SK-N-SH treated with all-trans-retinoic acid at 6 μM for 48 hours (cell line): Measurements from ENCODE around the gene EDEM1.

Source experiments
- ATAC-seq: fragments of 200-7000 bp; cut with Tn5 transposase; 3 replicates; pipeline ENCODE4 v1.9.1; 2020; ENCODE audit warnings: mild to moderate bottlenecking, moderate library complexity
- ARNTL ChIP-seq: fragments of 450-650 bp; formaldehyde crosslinking; IDR thresholded peaks from 2 replicates; pipeline ENCODE4 v1.5.0; 2020; ENCODE audit warnings: low read depth, mild to moderate bottlenecking, moderate library complexity, borderline replicate concordance
- BACH2 ChIP-seq: fragments of 250-450 bp; sonication (Bioruptor Pico); IDR thresholded peaks from 2 replicates; pipeline ENCODE4 v1.9.0; 2021; ENCODE audit warnings: mild to moderate bottlenecking, borderline replicate concordance
- CSDC2 ChIP-seq: fragments of 250-450 bp; sonication (Bioruptor Pico); IDR thresholded peaks from 2 replicates; pipeline ENCODE4 v1.5.0; 2020; ENCODE audit warnings: mild to moderate bottlenecking, moderate library complexity
- ESRRG ChIP-seq: fragments of 250-450 bp; sonication (Bioruptor Pico); IDR thresholded peaks from 2 replicates; pipeline ENCODE4 v1.6.1; 2021; ENCODE audit warnings: mild to moderate bottlenecking
- GLIS3 ChIP-seq: fragments of 250-450 bp; sonication (Bioruptor Pico); IDR thresholded peaks from 2 replicates; pipeline ENCODE4 v1.5.0; 2020; ENCODE audit warnings: mild to moderate bottlenecking, moderate library complexity
- OSR1 ChIP-seq: fragments of 250-450 bp; sonication (Bioruptor Pico); IDR thresholded peaks from 2 replicates; pipeline ENCODE4 v1.8.0; 2022; ENCODE audit warnings: moderate library complexity, mild to moderate bottlenecking, inconsistent platforms
- RARB ChIP-seq: fragments of 250-450 bp; sonication (Bioruptor Pico); IDR thresholded peaks from 2 replicates; pipeline ENCODE4 v1.8.0; 2021; ENCODE audit warnings: mild to moderate bottlenecking, moderate library complexity
- SNAI2 ChIP-seq: fragments of 250-450 bp; sonication (Bioruptor Pico); IDR thresholded peaks from 2 replicates; pipeline ENCODE4 v1.5.0; 2020; ENCODE audit warnings: mild to moderate bottlenecking, moderate library complexity
- TCF4 ChIP-seq: fragments of 250-450 bp; sonication (Bioruptor Pico); IDR thresholded peaks from 2 replicates; pipeline ENCODE4 v1.8.0; 2021; ENCODE audit warnings: mild to moderate bottlenecking, moderate library complexity, borderline replicate concordance
- TOX ChIP-seq: fragments of 250-450 bp; sonication (Bioruptor Pico); IDR thresholded peaks from 2 replicates; pipeline ENCODE4 v1.8.0; 2021; ENCODE audit warnings: mild to moderate bottlenecking, moderate library complexity, borderline replicate concordance
- ZC3H10 ChIP-seq: fragments of 250-450 bp; sonication (Bioruptor Pico); IDR thresholded peaks from 2 replicates; pipeline ENCODE4 v1.5.1; 2021; ENCODE audit warnings: mild to moderate bottlenecking, moderate library complexity
- ZFP3 ChIP-seq: fragments of 250-450 bp; sonication (Bioruptor Pico); IDR thresholded peaks from 2 replicates; pipeline ENCODE4 v1.5.0; 2020; ENCODE audit warnings: mild to moderate bottlenecking, moderate library complexity
- ZFP30 ChIP-seq: fragments of 450-650 bp; formaldehyde crosslinking; IDR thresholded peaks from 2 replicates; pipeline ENCODE4 v1.5.0; 2022; ENCODE audit warnings: mild to moderate bottlenecking, moderate library complexity
- ZNF565 ChIP-seq: fragments of 450-650 bp; formaldehyde crosslinking; conservative IDR thresholded peaks from 2 replicates; pipeline ENCODE4 v1.5.0; 2020; ENCODE audit warnings: low read depth, mild to moderate bottlenecking, moderate library complexity
- ZNF70 ChIP-seq: fragments of 450-650 bp; formaldehyde crosslinking; IDR thresholded peaks from 2 replicates; pipeline ENCODE4 v1.5.0; 2020; ENCODE audit warnings: mild to moderate bottlenecking, moderate library complexity
- ZNF8 ChIP-seq: fragments of 450-650 bp; formaldehyde crosslinking; IDR thresholded peaks from 2 replicates; pipeline ENCODE4 v1.5.0; 2020; ENCODE audit warnings: mild to moderate bottlenecking, moderate library complexity
- TF ChIP-seq, protein P1 (sequence below): fragments of 250-450 bp; sonication (Bioruptor Pico); IDR thresholded peaks from 2 replicates; pipeline ENCODE4 v1.8.0; 2021; ENCODE audit warnings: low read depth, mild to moderate bottlenecking, moderate library complexity, borderline replicate concordance
- TF ChIP-seq, protein P2 (sequence below): fragments of 250-450 bp; sonication (Bioruptor Pico); IDR thresholded peaks from 2 replicates; pipeline ENCODE4 v1.5.0; 2020; ENCODE audit warnings: mild to moderate bottlenecking, moderate library complexity
- TF ChIP-seq, protein P3 (sequence below): fragments of 250-450 bp; sonication (Bioruptor Pico); IDR thresholded peaks from 2 replicates; pipeline ENCODE4 v1.5.1; 2020; ENCODE audit warnings: low read depth, mild to moderate bottlenecking, moderate library complexity
- TF ChIP-seq, protein P4 (sequence below): fragments of 250-450 bp; sonication (Bioruptor Pico); IDR thresholded peaks from 2 replicates; pipeline ENCODE4 v1.5.1; 2021; ENCODE audit warnings: mild to moderate bottlenecking, moderate library complexity

The EDEM1 gene

DNA sequence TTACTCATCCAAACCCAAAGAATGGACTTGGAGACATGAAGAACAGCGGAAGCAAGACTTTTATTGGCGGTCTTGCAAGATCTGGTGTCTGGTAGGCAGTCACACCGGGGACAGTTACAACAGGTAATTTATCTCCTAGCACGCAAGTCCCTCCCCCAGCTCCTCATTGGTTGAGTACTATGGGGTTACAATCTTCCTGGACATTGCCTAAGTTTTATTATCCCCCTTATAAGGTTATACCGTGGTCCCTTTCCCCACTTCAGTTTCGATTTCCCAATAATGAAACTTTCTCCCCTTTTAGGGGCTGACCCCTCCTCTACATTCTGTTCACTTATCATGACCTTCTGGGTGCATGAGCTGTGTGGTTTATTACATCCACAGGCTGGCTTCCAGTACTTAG is 46.7 kb upstream of the EDEM1 start:
- ATAC-seq = no peak
- TF ChIP-seq, protein P1, sequence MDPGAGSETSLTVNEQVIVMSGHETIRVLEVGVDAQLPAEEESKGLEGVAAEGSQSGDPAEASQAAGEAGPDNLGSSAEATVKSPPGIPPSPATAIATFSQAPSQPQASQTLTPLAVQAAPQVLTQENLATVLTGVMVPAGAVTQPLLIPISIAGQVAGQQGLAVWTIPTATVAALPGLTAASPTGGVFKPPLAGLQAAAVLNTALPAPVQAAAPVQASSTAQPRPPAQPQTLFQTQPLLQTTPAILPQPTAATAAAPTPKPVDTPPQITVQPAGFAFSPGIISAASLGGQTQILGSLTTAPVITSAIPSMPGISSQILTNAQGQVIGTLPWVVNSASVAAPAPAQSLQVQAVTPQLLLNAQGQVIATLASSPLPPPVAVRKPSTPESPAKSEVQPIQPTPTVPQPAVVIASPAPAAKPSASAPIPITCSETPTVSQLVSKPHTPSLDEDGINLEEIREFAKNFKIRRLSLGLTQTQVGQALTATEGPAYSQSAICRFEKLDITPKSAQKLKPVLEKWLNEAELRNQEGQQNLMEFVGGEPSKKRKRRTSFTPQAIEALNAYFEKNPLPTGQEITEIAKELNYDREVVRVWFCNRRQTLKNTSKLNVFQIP (CRISPR knock-in tag) = no peak
- TF ChIP-seq BACH2 = no peak
- TF ChIP-seq, protein P2, sequence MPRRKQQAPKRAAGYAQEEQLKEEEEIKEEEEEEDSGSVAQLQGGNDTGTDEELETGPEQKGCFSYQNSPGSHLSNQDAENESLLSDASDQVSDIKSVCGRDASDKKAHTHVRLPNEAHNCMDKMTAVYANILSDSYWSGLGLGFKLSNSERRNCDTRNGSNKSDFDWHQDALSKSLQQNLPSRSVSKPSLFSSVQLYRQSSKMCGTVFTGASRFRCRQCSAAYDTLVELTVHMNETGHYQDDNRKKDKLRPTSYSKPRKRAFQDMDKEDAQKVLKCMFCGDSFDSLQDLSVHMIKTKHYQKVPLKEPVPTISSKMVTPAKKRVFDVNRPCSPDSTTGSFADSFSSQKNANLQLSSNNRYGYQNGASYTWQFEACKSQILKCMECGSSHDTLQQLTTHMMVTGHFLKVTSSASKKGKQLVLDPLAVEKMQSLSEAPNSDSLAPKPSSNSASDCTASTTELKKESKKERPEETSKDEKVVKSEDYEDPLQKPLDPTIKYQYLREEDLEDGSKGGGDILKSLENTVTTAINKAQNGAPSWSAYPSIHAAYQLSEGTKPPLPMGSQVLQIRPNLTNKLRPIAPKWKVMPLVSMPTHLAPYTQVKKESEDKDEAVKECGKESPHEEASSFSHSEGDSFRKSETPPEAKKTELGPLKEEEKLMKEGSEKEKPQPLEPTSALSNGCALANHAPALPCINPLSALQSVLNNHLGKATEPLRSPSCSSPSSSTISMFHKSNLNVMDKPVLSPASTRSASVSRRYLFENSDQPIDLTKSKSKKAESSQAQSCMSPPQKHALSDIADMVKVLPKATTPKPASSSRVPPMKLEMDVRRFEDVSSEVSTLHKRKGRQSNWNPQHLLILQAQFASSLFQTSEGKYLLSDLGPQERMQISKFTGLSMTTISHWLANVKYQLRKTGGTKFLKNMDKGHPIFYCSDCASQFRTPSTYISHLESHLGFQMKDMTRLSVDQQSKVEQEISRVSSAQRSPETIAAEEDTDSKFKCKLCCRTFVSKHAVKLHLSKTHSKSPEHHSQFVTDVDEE = no peak
- no peak for TF ChIP-seq CSDC2
- no peak for TF ChIP-seq RARB (CRISPR knock-in tag)
- no peak for TF ChIP-seq TCF4 (CRISPR knock-in tag)
- TF ChIP-seq TOX (CRISPR knock-in tag) = no peak
- TF ChIP-seq SNAI2 (CRISPR knock-in tag) = no peak
- no peak for TF ChIP-seq OSR1 (CRISPR knock-in tag)

DNA sequence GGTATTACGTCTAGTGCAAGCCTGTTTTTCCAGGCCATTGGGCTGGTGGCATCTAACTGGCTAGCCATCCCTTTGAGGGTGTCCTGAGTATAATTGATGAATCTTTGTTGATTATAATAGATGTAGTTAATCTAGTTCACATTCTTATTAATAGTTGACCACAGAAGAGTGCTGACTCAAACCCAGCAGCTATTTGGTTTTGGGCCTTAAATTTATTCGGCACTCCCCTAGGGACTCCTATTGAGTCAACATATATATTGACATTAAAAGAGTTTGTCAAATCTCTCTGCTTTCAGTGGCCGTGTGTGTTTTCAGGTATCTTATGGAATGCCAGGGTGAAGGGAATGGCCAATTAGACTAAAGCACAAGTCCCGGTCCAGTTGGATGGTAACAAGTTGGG is 45.7 kb upstream of the EDEM1 start:
- TF ChIP-seq SNAI2 (CRISPR knock-in tag) (no peak), TOX (CRISPR knock-in tag) (no peak), ZFP30 (CRISPR knock-in tag) (no peak), BACH2 (no peak), ZNF8 (no peak), GLIS3 (CRISPR knock-in tag) (no peak), RARB (CRISPR knock-in tag) (no peak), ZNF70 (CRISPR knock-in tag) (no peak), ZC3H10 (CRISPR knock-in tag) (no peak)
- TF ChIP-seq, protein P1 (CRISPR knock-in tag) = no peak
- TF ChIP-seq, protein P2 = no peak
- no peak for ATAC-seq

DNA sequence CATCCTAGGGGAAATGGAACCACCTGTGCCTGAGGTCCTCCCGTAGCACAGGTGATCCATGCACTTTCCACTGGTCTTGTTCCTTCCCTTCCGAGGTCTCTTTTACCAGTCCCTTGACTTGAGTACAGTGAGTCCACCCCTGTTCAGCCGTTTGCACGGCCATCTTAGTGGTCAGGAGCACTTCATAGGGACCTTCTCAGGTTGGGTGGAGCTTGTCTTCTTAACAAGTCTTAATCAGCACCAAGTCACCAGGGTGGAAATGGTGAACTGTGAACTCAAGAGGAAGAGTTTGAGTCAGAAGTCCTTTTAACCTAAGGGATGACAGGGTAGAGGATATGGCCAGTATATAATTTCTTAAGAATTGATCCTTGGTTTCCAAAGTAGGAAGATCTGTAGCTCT is 44.0 kb upstream of the EDEM1 start:
- ATAC-seq = no peak
- TF ChIP-seq ARNTL (CRISPR knock-in tag) (no peak), RARB (CRISPR knock-in tag) (no peak), CSDC2 (no peak), ZFP30 (CRISPR knock-in tag) (no peak), GLIS3 (CRISPR knock-in tag) (no peak), ESRRG (CRISPR knock-in tag) (no peak), TCF4 (CRISPR knock-in tag) (no peak), ZC3H10 (CRISPR knock-in tag) (no peak), ZFP3 (CRISPR knock-in tag) (no peak), TOX (CRISPR knock-in tag) (no peak), ZNF565 (CRISPR knock-in tag) (no peak), ZNF70 (CRISPR knock-in tag) (no peak), SNAI2 (CRISPR knock-in tag) (no peak), OSR1 (CRISPR knock-in tag) (no peak)
- TF ChIP-seq, protein P3, sequence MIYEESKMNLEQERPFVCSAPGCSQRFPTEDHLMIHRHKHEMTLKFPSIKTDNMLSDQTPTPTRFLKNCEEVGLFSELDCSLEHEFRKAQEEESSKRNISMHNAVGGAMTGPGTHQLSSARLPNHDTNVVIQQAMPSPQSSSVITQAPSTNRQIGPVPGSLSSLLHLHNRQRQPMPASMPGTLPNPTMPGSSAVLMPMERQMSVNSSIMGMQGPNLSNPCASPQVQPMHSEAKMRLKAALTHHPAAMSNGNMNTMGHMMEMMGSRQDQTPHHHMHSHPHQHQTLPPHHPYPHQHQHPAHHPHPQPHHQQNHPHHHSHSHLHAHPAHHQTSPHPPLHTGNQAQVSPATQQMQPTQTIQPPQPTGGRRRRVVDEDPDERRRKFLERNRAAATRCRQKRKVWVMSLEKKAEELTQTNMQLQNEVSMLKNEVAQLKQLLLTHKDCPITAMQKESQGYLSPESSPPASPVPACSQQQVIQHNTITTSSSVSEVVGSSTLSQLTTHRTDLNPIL (CRISPR knock-in tag) = no peak
- TF ChIP-seq, protein P4, sequence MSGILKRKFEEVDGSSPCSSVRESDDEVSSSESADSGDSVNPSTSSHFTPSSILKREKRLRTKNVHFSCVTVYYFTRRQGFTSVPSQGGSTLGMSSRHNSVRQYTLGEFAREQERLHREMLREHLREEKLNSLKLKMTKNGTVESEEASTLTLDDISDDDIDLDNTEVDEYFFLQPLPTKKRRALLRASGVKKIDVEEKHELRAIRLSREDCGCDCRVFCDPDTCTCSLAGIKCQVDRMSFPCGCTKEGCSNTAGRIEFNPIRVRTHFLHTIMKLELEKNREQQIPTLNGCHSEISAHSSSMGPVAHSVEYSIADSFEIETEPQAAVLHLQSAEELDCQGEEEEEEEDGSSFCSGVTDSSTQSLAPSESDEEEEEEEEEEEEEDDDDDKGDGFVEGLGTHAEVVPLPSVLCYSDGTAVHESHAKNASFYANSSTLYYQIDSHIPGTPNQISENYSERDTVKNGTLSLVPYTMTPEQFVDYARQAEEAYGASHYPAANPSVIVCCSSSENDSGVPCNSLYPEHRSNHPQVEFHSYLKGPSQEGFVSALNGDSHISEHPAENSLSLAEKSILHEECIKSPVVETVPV = no peak
- TF ChIP-seq, protein P1 (CRISPR knock-in tag) = no peak
- TF ChIP-seq, protein P2 = no peak
